Neuronal stem cell (in vitro differentiated cells): Measurements from ENCODE around the gene ERC1.

Experiments used
- DNase-seq: peaks from one replicate; pipeline ENCODE4 v3.0.0-alpha.2; 2013; ENCODE audit warnings: low spot score
- H2AFZ ChIP-seq: one replicate; pipeline ENCODE4 v1.6.1; 2013; ENCODE audit warnings: mild to moderate bottlenecking, low read length, inconsistent platforms
- H2AK5ac ChIP-seq: 2 replicates; pipeline ENCODE4 v1.6.1; 2013; ENCODE audit warnings: low read depth, mild to moderate bottlenecking, inconsistent platforms, low read length, moderate library complexity, mixed read lengths
- H2BK120ac ChIP-seq: 2 replicates; pipeline ENCODE4 v1.6.1; 2013; ENCODE audit warnings: low read depth, mild to moderate bottlenecking, inconsistent platforms, low read length, moderate library complexity, mixed read lengths
- H2BK12ac ChIP-seq: one replicate; pipeline ENCODE4 v1.6.1; 2013; ENCODE audit warnings: low read length, inconsistent platforms
- H2BK15ac ChIP-seq: 2 replicates; pipeline ENCODE4 v1.6.1; 2013; ENCODE audit warnings: mild to moderate bottlenecking, low read length, inconsistent platforms, mixed read lengths
- H2BK5ac ChIP-seq: one replicate; pipeline ENCODE4 v1.6.1; 2013; ENCODE audit warnings: inconsistent platforms, mild to moderate bottlenecking, low read length, moderate library complexity
- H3K14ac ChIP-seq: one replicate; pipeline ENCODE4 v1.6.1; 2013; ENCODE audit warnings: low read length, inconsistent platforms
- H3K18ac ChIP-seq: 2 replicates; pipeline ENCODE4 v1.6.1; 2013; ENCODE audit warnings: low read length, inconsistent platforms
- H3K23ac ChIP-seq: 2 replicates; pipeline ENCODE4 v1.6.1; 2013; ENCODE audit warnings: low read depth, mild to moderate bottlenecking, mixed read lengths, low read length, inconsistent platforms; ENCODE audit not compliant: poor library complexity
- H3K27ac ChIP-seq: replicated peaks from 3 replicates; pipeline ENCODE4 v1.5.1; 2013; ENCODE audit warnings: low read length, inconsistent platforms
- H3K27me3 ChIP-seq, 3 experiments: 2 replicates each; pipeline ENCODE4 v1.6.1; 2013; ENCODE audit warnings: low read length in 3 of 3, mild to moderate bottlenecking in 2 of 3, inconsistent platforms in 1 of 3, low read depth in 1 of 3, mixed read lengths in 1 of 3, moderate library complexity in 1 of 3; ENCODE audit not compliant: control insufficient read depth in 3 of 3, insufficient read depth in 3 of 3
- H3K36me3 ChIP-seq, 2 donors: replicated peaks in 1 of 2; 2 replicates each; pipeline ENCODE4 v1.6.1; 2013; ENCODE audit warnings: low read length in 2 of 2; ENCODE audit not compliant: control insufficient read depth in 2 of 2, insufficient read depth in 2 of 2
- H3K4ac ChIP-seq: 2 replicates; pipeline ENCODE4 v1.6.1; 2013; ENCODE audit warnings: inconsistent platforms, mild to moderate bottlenecking, low read length, moderate library complexity
- H3K4me1 ChIP-seq, 2 donors: 1 replicate in 1 of 2; 2 replicates in 1 of 2; pipeline ENCODE4 v1.6.1; 2013; ENCODE audit warnings: low read length in 2 of 2, low read depth in 1 of 2; ENCODE audit not compliant: control insufficient read depth in 2 of 2, insufficient read depth in 1 of 2
- H3K4me2 ChIP-seq: one replicate; pipeline ENCODE4 v1.6.1; 2013; ENCODE audit warnings: mild to moderate bottlenecking, low read length, inconsistent platforms; ENCODE audit not compliant: insufficient read depth, poor library complexity, severe bottlenecking
- H3K4me3 ChIP-seq, 2 donors: 2 replicates each; pipeline ENCODE4 v1.5.1; 2013; ENCODE audit warnings: low read length in 2 of 2, mild to moderate bottlenecking in 2 of 2, inconsistent platforms in 1 of 2, moderate library complexity in 1 of 2
- H3K79me1 ChIP-seq: one replicate; pipeline ENCODE4 v1.6.1; 2013; ENCODE audit warnings: low read depth, mild to moderate bottlenecking, inconsistent platforms, low read length, moderate library complexity
- H3K9ac ChIP-seq: one replicate; pipeline ENCODE4 v1.6.1; 2013; ENCODE audit warnings: mild to moderate bottlenecking, low read depth, low read length, inconsistent platforms; ENCODE audit not compliant: poor library complexity
- H3K9me3 ChIP-seq, 2 donors: replicated peaks in 1 of 2; 2 replicates each; pipeline versions ENCODE3 to v1.6.1; 2013; ENCODE audit warnings: low read length in 2 of 2, mild to moderate bottlenecking in 2 of 2, inconsistent platforms in 1 of 2, low read depth in 1 of 2, mixed read lengths in 1 of 2, moderate library complexity in 1 of 2; ENCODE audit not compliant: control insufficient read depth in 2 of 2, insufficient read depth in 1 of 2
- H4K8ac ChIP-seq: one replicate; pipeline ENCODE4 v1.6.1; 2013; ENCODE audit warnings: low read depth, mild to moderate bottlenecking, inconsistent platforms, low read length, moderate library complexity
- H4K91ac ChIP-seq: one replicate; pipeline ENCODE4 v1.6.1; 2013; ENCODE audit warnings: low read length, low read depth, mild to moderate bottlenecking, inconsistent platforms; ENCODE audit not compliant: poor library complexity
- whole genome bisulfite sequencing, 2 donors: extraction: QIAGEN DNeasy Blood & Tissue Kit; methylation state at CpG; one replicate each; pipeline ENCODE4 v1.1.7; 2013; ENCODE audit warnings: missing lambda C conversion rate in 2 of 2, mixed read lengths in 1 of 2; ENCODE audit not compliant: insufficient read length in 2 of 2, insufficient replicate concordance in 1 of 2; ENCODE audit errors: extremely low coverage in 2 of 2; 5-methylcytosine and 5-hydroxymethylcytosine counted together

ERC1 gene

GRCh38 chr12:1515010-1515409, 524.0 kb downstream of the ERC1 start:
- Histone ChIP-seq H3K4me1 (peaks cover 4 to 17% of the 10 kb centered on the region in 2 donors), H4K8ac (no peak overlapping the region), H4K91ac (no peak overlapping the region), H2BK120ac (no peak overlapping the region), H3K4ac (no peak overlapping the region), H3K27me3 (peaks cover 0 to 20% (median 0%) of the 10 kb centered on the region in 3 experiments), H2AFZ (no peak overlapping the region), H3K9ac (no peak overlapping the region), H3K79me1 (no peaks in the 10 kb centered on the region), H3K27ac (no peak overlapping the region), H2BK12ac (no peak overlapping the region), H3K14ac (no peak overlapping the region), H3K18ac (no peak overlapping the region), H2BK5ac (no peak overlapping the region), H3K4me3 (no peak overlapping the region), H3K4me2 (no peak overlapping the region), H2BK15ac (no peak overlapping the region), H3K36me3 (no peaks in the 10 kb centered on the region), H3K9me3 (peaks cover 3 to 17% of the 10 kb centered on the region in 2 donors), H3K23ac (no peak overlapping the region), H2AK5ac (no peak overlapping the region)
- no CpG with 5 or more reads among the region's 1 CpG for WGBS, 2 donors
- DNase-seq: no peak

- no CpG with 5 or more reads among the region's 1 CpG for WGBS, 2 donors
- H3K79me1 ChIP-seq: no peaks in the 10 kb centered on the region
- no peak overlapping the region for H3K18ac ChIP-seq
These were observed 524.4 kb downstream of the ERC1 start for GRCh38 chr12:1515428-1515827.

GRCh38 chr12:1517007-1517406, 526.0 kb downstream of the ERC1 start:
- H2BK15ac ChIP-seq: no peak overlapping the region
- H3K14ac ChIP-seq: no peak overlapping the region
- H3K27me3 ChIP-seq: peaks cover 0 to 21% (median 0%) of the 10 kb centered on the region in 3 experiments
- H4K91ac ChIP-seq: no peak overlapping the region
- no CpG with 5 or more reads among the region's 2 CpGs for WGBS, 2 donors
- no peak overlapping the region for H3K9ac ChIP-seq
- H2BK12ac ChIP-seq: no peak overlapping the region
- no peak overlapping the region for H3K4ac ChIP-seq
- no peak overlapping the region for H3K23ac ChIP-seq
- no peak overlapping the region for H3K27ac ChIP-seq
- H3K36me3 ChIP-seq: no peaks in the 10 kb centered on the region
- H2AFZ ChIP-seq: no peak overlapping the region
- H3K9me3 ChIP-seq: peaks cover 3 to 17% of the 10 kb centered on the region in 2 donors
- H2BK120ac ChIP-seq: no peak overlapping the region
- no peak overlapping the region for H3K4me2 ChIP-seq
- H3K4me3 ChIP-seq: no peak overlapping the region
- no peak for DNase-seq
- H4K8ac ChIP-seq: no peak overlapping the region
- H3K4me1 ChIP-seq: peaks cover 0 to 17% of the 10 kb centered on the region in 2 donors
- no peak overlapping the region for H3K18ac ChIP-seq
- no peak overlapping the region for H2BK5ac ChIP-seq
- H2AK5ac ChIP-seq: no peak overlapping the region
- no peaks in the 10 kb centered on the region for H3K79me1 ChIP-seq

More at GRCh38 chr12:1515428-1515827, 524.4 kb downstream of the ERC1 start:
- Histone ChIP-seq H3K9me3 (peaks cover 3 to 17% of the 10 kb centered on the region in 2 donors), H2BK120ac (no peak overlapping the region), H3K4me2 (no peak overlapping the region), H2BK5ac (no peak overlapping the region), H3K27ac (no peak overlapping the region), H2AFZ (no peak overlapping the region), H4K91ac (no peak overlapping the region), H4K8ac (no peak overlapping the region), H3K23ac (no peak overlapping the region), H2AK5ac (no peak overlapping the region), H3K9ac (no peak overlapping the region), H2BK12ac (no peak overlapping the region), H3K4me3 (no peak overlapping the region), H3K14ac (no peak overlapping the region), H3K4me1 (peaks cover under 1 to 17% of the 10 kb centered on the region in 2 donors), H2BK15ac (no peak overlapping the region), H3K27me3 (peaks cover 0 to 21% (median 0%) of the 10 kb centered on the region in 3 experiments), H3K4ac (no peak overlapping the region), H3K36me3 (no peaks in the 10 kb centered on the region)
- no peak for DNase-seq

GRCh38 chr12:1517734-1518525, 526.9 kb downstream of the ERC1 start:
- no peak overlapping the region for H3K23ac ChIP-seq
- peaks cover 3 to 17% of the 10 kb centered on the region in 2 donors for H3K9me3 ChIP-seq
- peak overlapping the region; percentile 89 for H2BK5ac ChIP-seq
- no peaks in the 10 kb centered on the region for H3K79me1 ChIP-seq
- peaks cover 0 to 21% (median 0%) of the 10 kb centered on the region in 3 experiments for H3K27me3 ChIP-seq
- H4K91ac ChIP-seq: no peak overlapping the region
- no peak overlapping the region for H3K4ac ChIP-seq
- DNase-seq: no peak
- H4K8ac ChIP-seq: no peak overlapping the region
- peak overlapping the region; percentile 98 for H2AK5ac ChIP-seq
- peak overlapping the region; percentile 99 for H2BK15ac ChIP-seq
- no peak overlapping the region for H3K4me3 ChIP-seq
- H3K4me2 ChIP-seq: no peak overlapping the region
- peak overlapping the region; percentile 47 for H3K14ac ChIP-seq
- peak overlapping the region; percentile 73 for H3K9ac ChIP-seq
- H3K36me3 ChIP-seq: no peaks in the 10 kb centered on the region
- peak overlapping the region; percentile 75 for H2BK120ac ChIP-seq
- H3K27ac ChIP-seq: no peak overlapping the region
- H2AFZ ChIP-seq: no peak overlapping the region
- WGBS, 2 donors: no CpG with 5 or more reads among the region's 8 CpGs
- H3K18ac ChIP-seq: peak overlapping the region; percentile 92
- H3K4me1 ChIP-seq: peaks cover 0 to 17% of the 10 kb centered on the region in 2 donors
- peak overlapping the region; percentile 98 for H2BK12ac ChIP-seq
